GM18502 (cell line): Measurements from ENCODE around the gene CUL3.
"Not testable (repeated sequence)": the region's sequence is repeated elsewhere in the genome, so short reads cannot be mapped to it uniquely, and the experiment has no call there.

Source experiments
- ATAC-seq: cut with Tn5 transposase; IDR thresholded peaks from one replicate; pipeline ENCODE4 v1.9.1; 2021; ENCODE audit warnings: mild to moderate bottlenecking; ENCODE audit not compliant: unreplicated experiment, poor library complexity

The CUL3 gene

DNA sequence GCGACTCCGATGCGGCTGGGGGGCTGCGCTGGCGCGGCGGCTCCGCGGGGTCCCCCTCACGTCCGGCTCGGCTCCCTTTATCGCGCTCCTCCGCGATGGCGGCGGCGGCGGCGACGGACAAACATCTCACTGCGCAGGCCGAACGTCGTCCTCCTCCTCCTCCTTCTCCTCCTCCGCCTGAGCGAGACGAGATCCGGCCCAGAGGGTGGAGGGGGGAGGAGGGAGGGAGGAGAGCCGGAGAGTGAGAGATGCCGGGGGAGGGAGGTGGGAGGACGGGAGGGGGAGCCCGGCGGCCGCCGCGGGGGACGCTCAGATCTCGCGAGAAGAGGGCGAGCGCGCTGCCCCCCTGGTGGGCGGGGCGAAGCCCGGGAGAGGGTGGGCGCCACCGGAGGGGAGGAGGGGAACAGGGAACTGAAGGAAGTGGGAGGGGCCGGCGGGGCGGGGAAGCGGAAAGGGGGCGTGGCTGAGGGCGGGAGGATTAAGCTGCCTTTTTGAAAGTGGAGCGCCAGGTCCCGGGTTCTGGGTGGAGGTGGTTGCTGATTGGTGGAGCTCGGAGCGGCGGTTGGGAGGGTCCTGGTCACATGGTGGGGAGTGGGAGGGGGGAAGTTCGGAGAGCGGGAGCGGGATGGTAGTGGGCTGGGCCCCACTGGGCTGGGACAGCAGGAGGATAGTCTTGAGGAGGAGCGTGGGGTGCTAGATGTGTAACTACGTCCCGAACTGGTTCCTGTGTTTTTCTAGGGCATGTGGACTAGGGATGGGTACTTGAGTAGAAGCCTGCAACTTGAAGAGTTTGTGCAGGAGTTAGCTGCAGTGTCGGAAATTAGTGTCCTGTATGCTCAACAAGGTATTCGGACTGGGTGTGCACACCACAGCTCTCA, at the start of gene CUL3:
Gene CUL3 (minus strand): TSS at position 153 of the 878 bp plus-strand sequence. CDS start 354 bp downstream, outside the sequence.
- ATAC-seq: peak; percentile 77

- no peak for ATAC-seq
These were observed 45.7 kb upstream of the CUL3 start for GRCh38 chr2:224630659-224631550.

GRCh38 chr2:224628416-224628815, 43.3 kb upstream of the CUL3 start:
- no peak for ATAC-seq

DNA sequence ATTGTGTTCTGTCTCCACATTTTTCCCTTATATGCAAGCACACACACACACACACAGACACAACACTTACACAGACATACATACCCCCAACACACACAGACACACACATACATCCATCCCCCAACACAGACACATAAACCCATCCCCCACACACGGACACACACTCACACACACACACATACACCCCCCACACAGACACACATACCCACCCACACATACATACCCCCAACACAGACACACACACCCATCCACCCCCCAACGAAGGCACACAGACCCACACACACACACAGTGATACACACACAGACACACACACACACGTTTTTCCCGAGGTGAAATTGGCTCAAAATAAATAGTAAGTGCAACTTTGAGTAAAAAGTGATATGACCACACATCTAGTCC, 41.6 kb upstream of the CUL3 start:
- ATAC-seq: no peak

GRCh38 chr2:224613543-224614286, 28.6 kb upstream of the CUL3 start:
- no peak for ATAC-seq

DNA sequence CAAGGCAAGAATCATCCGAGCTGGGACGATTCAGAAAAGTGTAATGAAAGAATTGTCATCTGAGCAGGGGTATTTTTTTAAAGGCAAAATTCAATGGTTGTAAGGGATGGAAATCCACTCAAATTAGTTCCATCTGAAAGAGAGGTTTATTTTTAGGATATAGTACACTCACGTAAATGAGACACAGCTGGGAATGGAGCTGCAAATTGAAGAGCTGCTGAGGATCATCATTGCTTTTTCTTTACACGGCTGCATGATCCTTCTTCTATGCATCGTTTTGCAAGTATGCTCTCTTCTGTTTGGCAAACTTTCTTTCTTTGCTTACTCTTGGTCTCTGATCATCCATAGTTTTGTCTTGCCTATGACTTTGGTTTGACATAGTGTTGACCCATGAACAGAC, 27.4 kb upstream of the CUL3 start:
- no peak for ATAC-seq

- ATAC-seq: no peak
These were observed 26.8 kb upstream of the CUL3 start for GRCh38 chr2:224611938-224612337.

- ATAC-seq: no peak
These were observed 22.9 kb upstream of the CUL3 start for GRCh38 chr2:224608104-224608503.

DNA sequence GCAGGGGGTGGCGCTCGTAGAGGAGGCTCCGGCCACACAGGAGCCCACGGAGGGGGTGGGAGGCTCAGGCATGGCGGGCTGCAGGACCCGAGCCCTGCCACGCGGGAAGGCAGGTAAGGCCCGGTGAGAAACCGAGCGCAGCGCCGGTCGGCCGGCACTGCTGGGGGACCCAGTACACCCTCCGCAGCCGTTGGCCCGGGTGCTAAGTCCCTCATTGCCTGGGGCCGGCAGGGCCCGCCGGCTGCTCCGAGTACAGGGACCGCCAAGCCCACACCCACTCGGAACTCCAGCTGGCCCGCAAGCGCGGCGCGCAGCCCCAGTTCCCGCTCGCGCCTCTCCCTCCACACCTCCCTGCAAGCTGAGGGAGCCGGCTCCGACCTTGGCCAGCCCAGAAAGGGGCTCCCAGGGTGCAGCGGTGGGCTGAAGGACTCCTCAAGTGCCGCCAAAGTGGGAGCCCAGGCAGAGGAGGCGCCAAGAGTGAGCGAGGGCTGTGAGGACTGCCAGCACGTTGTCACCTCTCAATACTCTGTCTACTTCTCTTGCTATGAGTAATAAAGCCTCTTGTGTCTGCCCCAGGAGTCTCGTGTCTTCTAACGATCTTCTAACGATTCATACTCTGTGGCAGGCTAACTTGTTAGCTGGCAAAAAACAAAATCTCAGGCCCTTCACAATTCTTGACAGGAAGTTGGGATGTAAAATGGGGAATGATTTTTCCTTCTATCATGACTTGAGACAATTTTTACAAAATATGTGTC, 18.8 kb upstream of the CUL3 start:
- ATAC-seq: not testable (repeated sequence)

DNA sequence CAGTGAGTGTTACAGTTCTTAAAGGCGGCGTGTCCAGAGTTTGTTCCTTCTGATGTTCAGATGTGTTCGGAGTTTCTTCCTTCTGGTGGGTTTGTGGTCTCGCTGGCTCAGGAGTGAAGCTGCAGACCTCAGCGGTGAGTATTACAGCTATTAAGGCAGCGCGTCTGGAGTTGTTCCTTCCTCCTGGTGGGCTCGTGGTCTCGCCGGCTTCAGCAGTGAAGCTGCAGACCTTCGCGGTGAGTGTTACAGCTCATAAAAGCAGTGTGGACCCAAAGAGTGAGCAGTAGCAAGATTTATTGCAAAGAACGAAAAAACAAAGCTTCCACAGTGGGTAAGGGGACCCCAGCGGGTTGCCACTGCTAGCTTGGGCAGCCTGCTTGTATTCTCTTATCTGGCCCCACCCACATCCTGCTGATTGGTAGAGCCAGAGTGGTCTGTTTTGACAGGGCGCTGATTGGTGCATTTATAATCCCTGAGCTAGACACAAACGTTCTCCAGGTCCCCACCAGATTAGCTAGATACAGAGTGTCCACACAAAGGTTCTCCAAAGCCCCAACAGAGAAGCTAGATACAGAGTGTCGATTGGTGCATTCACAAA, 17.7 kb upstream of the CUL3 start:
- ATAC-seq: not testable (repeated sequence)

DNA sequence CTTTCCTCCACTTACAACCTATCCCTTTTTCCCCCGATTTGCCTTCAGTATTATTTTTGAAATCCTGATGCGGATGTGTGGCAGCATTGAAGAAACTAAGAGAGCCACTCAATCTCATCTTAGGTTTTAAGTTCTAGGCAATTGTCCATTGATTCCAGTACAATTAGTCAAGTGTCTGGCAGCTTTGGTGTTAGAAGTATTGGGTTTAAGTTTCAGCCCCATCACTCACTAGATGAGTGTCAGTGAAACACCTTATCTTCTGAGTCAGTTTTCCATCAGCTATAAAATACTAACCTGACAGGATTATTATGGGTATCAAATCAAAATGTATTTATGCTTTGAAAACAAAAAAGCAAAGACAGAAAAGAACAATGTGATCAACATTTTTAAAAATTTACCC, 16.8 kb upstream of the CUL3 start:
- no peak for ATAC-seq

GRCh38 chr2:224598678-224599077, 13.5 kb upstream of the CUL3 start:
- no peak for ATAC-seq

GRCh38 chr2:224596289-224596688, 11.1 kb upstream of the CUL3 start:
- ATAC-seq: peak; percentile 66

GRCh38 chr2:224595518-224595917, 10.4 kb upstream of the CUL3 start:
- no peak for ATAC-seq

DNA sequence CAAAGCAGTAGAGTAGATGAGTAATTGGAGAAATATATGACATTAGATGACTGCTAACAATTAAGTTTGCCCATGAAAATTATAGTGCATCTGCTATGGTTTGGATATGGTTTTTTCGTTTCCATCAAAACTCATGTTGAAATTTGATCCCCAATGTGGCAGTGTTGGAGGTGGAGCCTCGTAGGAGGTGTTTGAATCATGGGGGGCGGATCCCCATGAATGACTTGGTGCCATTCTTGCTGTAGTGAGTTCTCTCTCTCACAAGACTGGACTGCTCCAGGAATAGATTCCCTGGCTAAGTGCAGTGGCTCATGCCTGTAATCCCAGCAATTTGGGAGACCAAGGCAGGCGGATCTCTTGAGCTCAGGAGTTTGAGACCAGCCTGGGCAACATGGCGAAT, 9.7 kb upstream of the CUL3 start:
- no peak for ATAC-seq

- ATAC-seq: no peak
These were observed 6.1 kb upstream of the CUL3 start for GRCh38 chr2:224591220-224591619.

DNA sequence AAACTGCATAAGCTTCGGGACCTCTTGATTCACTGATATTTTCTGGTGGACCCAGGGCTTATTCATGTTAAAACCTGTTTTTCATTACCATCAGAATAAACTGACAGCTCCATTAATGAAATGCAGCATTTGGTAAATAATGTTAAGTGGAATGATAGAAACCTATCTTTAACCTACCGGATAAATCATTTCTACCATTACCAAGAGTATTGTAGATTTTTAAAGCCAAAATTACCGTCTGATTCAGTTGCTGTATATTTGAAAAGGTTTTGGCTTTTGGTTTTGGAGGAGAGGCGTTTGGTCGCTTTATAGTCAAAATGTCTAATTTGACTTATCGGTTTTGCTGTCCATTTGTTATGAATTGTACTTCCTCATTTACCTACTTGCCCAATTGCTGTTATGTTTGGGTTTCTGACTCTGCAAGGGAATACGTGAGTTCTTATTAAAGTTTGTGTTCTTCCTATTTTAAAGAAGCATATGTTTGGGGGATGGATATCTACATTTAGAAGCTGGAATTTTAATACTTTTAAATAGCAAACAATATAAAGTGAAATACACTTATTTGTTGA, 1.0 kb upstream of the CUL3 start:
- ATAC-seq: no peak

- peak; percentile 40 for ATAC-seq
These were observed 365 bp downstream of the CUL3 start for GRCh38 chr2:224584785-224585210.
